GM18951 (cell line): ENCODE results near the gene ARHGAP8.

Source experiments
- POLR2A ChIP-seq: IDR thresholded peaks from 4 replicates; pipeline ENCODE4 v1.6.1; 2011; ENCODE audit warnings: mild to moderate bottlenecking; ENCODE audit not compliant: insufficient read length, insufficient read depth; ENCODE audit errors: extremely low read depth
- in situ Hi-C: fragments of 300-500 bp; cut with MboI; formaldehyde crosslinking; loops from one replicate; pipeline ENCODE4 v1.12.0; 2022; ENCODE audit warnings: low sequenced_read_pairs, mixed read lengths, inconsistent platforms; ENCODE audit not compliant: unreplicated experiment

ARHGAP8 gene

DNA sequence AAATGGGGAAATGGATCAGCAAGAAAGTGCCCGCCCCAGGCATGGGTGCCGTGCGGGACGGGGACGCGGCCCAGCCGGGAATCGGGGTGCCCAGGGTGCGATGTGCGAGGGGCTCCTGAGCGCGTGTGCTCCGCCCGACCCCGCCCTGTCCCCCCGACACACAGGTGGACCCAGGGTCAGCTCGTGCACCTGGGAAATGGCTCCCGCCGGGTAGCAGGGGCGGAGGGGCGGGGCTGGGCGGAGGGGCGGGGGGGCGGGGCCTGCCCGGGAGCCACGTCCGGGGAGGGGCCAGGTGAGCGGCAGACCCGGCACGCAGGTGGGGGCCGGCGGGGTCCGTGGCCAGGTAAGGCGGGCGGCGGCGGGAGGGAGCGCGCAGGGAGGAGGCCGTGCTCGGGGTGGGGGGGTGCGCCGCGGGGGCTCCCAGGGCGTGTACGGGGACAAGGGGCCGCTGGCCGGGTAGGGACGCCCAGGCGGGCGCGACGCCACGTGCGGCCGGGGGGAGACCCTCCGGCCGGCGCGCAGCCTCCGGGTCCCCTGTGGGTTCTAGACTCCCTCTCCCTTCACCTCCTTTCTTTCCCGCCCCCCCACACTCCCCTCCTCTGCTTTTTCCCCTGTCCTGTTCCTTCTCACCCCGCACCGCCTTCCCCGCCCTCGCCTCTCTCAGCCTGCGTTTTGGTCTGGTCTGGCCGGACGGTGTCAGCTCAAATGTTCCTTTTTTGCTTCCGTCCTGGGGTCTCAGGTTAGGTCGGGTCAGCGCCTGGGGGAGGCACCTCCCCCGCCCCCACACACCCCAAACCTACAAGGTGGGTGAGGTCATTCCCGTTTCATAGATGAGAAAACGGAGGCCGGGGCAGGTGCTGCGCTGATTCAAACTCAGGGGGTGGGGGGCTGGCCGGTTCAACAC lies at the start of gene ARHGAP8:
Gene ARHGAP8 (plus strand): TSS at position 291 of the 904 bp plus-strand sequence. CDS start 33,953 bp downstream, outside the sequence.
- TF ChIP-seq POLR2A, result no peak
- in situ Hi-C loops, result no loop called here

DNA sequence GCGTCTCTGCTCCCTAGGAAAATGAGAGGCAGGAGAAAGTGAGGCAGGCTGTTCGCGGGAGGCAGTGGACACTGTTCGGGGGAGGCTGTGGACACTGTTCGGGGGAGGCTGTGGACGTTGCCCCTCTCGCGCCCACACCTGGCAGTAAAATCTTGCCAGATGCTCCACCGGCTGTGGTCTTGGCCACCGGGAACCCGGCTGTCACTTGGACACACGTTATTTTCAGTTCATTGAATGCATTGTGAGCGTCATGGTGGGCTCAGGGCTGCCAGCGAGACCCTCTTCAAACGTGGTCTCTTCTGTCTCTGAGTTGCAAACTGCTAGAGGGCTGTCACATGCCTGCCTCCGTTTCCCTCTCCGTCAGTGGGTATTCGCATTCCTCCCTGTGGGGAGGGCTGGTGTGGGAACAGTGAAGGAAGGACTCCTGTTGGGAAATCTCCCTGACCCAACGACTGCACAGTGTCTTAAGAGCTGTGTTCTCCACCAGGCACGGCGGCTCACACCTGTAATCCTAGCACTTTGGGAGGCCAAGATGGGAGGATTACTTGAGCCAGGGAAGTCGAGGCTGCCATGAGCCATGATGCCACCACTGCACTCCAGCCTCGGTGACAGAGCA lies 49.0 kb upstream of the ARHGAP8 start:
- no peak for TF ChIP-seq POLR2A
- in situ Hi-C loops, result no loop called here

DNA sequence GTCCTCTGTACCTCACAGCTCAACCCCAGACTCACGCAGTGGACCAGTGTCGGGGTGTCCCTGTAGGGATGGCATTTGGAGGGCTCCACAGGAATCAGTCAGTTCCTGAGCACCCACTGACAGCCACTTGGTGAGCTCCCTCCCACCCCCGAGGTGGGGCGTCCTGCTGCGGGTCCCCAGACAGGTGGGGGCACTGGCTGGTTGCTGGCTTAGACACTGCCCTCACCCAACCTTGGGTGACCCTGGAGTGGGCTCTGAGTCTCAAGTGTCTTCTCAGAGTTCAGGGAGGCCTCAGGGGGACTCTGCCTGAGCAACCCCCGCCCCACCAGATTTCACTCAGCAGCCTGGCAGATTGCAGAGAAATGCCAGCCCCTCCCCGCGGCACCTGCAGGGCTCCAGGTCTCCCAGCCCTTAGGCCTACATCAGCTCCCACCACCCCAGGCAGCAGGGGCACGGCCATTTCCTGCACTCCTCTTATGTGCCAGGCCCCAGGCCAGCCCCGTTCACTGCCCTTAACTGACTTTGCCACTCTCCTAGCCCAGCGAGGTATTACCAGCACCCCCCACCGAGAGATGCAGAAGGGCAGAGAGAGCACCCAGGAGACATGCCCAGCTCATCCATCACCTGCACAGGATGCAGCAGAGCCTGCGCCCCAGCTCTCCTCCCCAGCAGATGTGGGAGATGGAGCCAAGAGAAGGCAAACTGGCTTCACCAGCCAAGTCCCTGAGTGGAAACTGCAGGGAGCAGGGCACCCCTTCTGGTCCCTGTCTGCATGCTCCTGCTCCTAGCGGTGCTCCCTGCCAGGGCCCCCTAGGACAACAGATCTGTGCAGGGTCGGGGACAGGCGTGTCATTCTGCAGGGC lies 48.0 kb upstream of the ARHGAP8 start:
- TF ChIP-seq POLR2A, result no peak
- in situ Hi-C loops, result no loop called here

DNA sequence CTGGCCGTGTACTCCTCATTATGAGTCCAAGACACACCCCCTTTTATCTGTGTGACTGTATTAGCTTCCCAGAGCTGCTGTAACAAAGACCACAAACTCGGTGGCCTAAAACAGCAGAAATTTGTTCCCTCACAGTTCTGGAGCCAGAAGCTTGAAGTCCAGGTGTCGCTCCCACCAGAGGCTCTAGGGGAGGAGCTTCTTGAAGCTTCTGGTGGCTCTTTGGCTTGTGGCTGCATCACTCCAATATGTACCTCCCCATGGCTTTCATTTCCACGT lies 47.4 kb upstream of the ARHGAP8 start:
- in situ Hi-C loops, result no loop called here
- no peak for TF ChIP-seq POLR2A

DNA sequence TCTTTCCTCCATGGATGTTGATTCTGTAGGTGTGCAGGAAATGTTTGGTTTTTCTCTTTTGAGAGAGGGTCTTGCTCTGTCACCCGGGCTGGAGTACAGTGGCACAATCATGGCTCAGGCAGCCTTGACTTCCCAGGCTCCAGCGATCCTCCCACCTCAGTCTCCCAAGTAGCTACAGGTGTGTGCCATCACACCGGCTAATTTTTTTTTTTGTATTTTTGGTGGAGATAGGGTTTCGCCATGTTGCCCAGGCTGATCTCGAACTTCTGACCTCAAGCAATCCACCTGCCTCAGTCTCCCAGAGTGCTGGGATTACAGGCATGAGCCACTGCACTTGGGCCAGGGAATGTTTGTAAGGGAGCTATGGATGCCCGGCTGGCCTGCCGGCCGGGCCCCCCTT lies 45.9 kb upstream of the ARHGAP8 start:
- in situ Hi-C loops, result no loop called here

DNA sequence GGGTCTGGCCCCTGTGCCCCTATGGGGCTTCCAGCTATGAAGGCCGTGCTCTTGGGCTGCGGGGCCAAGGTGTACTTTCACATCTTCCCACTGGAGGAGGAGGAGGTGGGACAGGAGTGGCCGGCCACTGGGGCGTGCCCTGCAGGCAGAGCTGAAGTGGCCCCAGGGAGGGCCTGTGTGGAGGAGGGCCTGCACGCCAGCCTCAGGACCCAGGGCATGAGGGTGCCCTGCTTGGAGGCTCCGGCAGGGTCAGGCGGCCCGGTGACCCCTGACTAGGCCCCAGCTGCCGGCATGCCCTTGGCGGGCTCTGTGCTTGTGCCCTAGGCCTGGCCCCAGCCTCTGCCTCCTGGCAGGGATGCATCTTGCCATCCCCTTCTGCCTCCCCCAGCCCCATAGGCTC lies 45.2 kb upstream of the ARHGAP8 start:
- TF ChIP-seq POLR2A, result no peak
- in situ Hi-C loops, result no loop called here

More for the DNA sequence above, 45.9 kb upstream of the ARHGAP8 start:
- no peak for TF ChIP-seq POLR2A

DNA sequence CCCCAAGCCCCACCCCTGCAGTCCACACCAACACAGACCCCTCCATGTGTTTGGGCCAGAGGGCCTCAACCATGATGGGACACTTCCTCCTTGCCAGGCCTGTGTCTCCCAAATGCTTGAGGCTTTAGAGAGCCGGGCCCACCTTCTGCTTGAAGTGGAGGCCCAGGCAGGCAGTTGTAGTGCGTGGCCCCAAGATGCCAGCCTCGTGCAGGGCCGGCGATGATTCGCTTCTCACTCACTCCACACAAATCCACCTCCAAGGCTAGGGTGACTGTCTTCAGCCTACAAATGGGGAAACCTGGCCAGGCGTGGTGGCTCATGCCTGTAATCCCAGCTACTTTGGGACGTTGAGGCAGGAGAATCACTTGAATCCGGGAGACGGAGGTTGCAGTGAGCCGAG lies 44.6 kb upstream of the ARHGAP8 start:
- no peak for TF ChIP-seq POLR2A
- in situ Hi-C loops, result no loop called here

DNA sequence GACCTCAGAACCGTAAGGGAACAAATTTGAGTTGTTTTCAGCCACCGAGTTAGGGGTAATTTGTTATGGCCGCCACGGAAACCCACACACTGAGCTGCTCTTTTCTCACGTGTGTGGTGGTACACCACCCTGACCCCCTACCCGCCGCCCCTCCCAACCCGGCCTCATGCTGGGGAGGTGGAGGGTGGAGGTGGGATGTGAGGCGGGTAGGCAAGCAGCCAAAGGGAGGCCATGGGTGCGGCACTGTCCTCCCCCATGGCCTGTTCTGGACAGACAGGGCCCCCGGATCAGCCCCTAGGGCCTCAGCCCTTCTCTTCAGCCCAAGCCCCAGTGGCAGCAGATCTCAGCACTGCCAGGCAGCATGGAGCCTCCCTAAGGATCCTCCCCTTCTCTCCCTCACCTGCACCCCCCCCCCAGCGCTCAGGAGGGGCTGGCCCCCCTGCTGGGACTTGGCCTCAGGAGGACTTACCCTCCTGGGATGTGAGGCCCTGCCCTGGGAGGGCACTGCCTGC lies 42.4 kb upstream of the ARHGAP8 start:
- in situ Hi-C loops, result no loop called here
- no peak for TF ChIP-seq POLR2A

DNA sequence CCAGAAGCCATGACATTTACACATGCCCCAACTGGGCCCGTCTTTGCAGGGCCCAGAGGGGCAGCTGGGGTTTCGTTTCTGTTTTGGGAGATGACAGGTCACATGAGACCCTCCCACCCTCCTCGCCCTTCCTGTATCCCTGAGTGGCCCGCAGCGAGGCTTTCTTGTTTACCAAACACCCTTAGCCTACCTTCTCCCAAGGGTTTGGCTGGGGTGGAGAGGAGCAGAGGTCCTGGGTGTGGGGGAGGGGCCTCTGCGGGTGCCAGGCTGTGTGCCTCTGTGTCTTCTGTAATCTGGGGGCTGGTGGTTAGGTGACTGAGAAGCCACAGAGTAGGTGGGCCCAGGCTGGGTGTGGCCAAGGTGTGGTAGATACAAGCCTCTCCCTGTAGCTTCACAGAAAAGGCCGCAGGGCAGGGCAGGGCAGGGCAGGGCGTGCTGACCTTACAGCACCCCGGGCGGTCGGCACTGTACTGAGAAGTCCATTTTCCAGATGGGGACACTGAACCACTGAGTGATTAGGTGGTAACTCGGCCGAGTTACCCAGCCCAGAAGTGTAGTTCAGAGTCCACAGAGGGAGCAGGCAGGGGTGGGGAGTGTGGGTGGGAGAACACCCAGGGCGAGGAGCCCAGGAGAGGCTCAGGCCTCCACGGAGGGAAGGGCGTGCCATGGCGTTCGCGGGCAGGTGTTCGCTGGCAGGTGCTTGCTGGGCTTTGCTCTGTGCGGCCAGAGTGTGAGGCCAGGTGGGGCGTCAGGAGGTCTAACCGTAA lies 41.7 kb upstream of the ARHGAP8 start:
- TF ChIP-seq POLR2A, result no peak
- in situ Hi-C loops, result no loop called here

DNA sequence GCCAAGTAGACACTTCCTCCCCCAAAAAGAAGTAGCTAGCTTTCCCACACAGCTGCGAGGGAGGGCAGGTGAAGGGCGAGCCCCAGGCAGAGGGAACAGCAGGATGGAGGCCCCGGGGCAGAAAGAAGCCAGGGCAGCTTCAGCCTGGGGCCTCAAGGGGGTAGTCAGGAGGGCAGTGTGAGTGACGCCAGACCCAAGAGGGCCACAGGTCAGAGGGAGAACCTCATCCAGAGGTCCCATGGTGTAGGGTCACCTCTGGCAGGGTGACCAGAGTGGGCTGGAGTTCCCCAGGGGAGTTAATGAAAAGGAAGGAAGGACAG lies 41.2 kb upstream of the ARHGAP8 start:
- no peak for TF ChIP-seq POLR2A
- in situ Hi-C loops, result no loop called here

DNA sequence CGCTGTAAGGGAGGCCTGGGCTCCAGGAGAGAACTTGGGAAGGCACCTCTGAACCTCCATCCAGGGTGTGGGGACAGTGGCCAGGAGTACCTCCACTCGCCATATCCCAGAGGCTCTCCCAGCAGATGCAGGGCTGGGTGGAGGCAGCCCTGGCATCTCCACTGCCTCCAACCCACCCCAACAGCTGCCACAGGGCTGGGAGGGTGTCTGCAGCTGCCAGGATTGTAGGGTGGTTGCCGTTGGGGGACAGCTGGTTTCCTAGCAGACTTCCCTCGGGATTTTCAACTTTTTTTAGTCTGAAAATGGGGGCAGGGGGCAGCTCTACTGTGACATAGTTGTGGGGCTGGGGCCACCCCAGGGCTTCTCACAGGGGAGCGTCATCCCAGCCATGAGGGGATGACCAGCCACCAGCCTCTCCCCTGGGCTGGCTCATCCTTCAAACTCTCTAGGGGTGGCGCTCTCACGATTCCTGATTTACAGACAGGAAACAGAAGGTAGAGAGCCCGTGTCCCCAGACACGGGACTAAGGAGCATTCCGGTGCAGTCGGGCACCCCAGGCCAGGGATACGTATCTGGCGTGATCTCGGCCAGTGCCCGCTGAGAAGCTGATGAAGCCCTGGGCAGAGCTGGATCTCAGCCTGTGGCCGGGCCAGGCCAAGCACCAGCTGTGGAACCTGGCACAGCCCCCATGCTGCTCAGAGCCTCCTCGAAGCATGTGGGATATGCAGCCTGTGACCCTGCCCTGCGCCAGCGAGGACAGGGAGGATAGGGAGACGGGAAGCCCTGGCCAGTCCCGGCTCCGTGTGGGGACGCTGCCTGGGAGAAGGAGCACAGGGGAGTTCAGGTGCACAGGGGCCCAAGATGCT lies 40.5 kb upstream of the ARHGAP8 start:
- in situ Hi-C loops, result no loop called here
- no peak for TF ChIP-seq POLR2A

DNA sequence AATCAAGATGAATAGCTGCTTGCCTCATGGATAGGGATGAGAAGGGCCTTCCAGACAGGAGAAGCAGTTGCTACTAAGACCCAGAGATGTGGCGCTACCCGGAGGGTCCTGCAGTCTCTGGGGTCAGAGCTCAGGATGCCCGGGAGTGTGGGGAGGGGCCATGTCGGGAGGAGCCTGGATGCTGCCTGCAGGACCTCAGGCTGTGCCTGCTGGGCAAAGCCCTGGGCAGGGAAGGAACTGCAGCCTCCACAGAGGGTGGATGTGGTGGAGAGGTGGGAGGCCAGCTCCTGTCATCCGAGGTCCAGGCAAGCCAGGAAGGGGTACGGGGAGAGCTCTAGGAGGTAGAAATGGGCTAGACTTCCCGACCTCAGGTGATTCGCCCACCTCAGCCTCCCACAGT lies 39.4 kb upstream of the ARHGAP8 start:
- no peak for TF ChIP-seq POLR2A
- in situ Hi-C loops, result no loop called here
